Activated CD4-positive, alpha-beta T cell treated with anti-CD3 and anti-CD28 coated beads for 24 hours (primary cell): ENCODE measurements around the gene CDC14B.
A peak's percentile ranks its signal among the peaks of the same experiment; 100 is the strongest.

Source experiments
- DNase-seq, 2 donors: peaks; one replicate each; pipeline ENCODE4 v3.0.0-alpha.2; 2020; ENCODE audit warnings: low read depth in 2 of 2

The CDC14B gene

GRCh38 chr9:96502539-96503373 is 116.9 kb downstream of the CDC14B start:
- DNase-seq, result no peak

DNA sequence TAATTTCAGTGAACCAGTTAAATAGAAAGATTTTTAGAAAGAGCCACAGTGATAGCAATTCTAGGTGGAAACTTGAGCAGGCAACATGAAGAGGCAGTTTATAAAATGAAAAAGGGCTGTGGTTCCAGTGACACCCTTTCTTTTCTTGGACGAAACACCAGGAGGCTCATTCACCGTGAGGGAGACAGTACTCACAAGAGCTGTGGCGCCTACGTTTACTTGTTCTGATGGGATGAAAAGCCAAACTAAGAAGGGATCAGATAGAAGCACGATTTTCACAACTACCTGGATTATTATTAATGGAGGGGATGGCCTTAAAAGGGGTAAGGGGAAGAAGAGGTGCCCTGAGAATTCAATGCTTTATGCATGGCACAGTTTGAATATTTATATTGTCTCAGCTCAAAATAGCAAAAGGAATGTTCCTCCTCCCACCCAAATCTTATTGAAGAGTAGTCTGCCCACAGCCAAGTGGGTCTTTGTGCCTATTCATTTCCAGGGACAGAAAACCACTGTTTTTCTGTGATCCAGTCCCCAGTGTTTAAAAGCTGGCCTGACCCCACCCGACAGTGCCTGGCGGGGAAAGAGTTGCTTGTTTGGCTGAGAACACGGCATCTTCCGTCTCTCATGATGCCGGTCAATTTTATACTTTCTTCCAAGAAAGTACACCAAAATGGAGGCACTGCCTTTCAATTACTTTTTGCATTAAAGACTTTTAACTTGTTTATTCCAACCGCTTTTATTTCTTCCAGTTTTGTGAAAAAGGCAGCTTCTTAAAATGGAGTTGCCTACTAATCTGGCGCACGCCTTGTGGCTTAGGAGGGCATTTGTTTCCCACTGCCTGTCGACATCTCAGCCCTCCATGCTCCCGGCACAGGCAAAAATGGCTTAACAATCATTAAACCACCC is 117.8 kb downstream of the CDC14B start:
- no peak for DNase-seq

DNA sequence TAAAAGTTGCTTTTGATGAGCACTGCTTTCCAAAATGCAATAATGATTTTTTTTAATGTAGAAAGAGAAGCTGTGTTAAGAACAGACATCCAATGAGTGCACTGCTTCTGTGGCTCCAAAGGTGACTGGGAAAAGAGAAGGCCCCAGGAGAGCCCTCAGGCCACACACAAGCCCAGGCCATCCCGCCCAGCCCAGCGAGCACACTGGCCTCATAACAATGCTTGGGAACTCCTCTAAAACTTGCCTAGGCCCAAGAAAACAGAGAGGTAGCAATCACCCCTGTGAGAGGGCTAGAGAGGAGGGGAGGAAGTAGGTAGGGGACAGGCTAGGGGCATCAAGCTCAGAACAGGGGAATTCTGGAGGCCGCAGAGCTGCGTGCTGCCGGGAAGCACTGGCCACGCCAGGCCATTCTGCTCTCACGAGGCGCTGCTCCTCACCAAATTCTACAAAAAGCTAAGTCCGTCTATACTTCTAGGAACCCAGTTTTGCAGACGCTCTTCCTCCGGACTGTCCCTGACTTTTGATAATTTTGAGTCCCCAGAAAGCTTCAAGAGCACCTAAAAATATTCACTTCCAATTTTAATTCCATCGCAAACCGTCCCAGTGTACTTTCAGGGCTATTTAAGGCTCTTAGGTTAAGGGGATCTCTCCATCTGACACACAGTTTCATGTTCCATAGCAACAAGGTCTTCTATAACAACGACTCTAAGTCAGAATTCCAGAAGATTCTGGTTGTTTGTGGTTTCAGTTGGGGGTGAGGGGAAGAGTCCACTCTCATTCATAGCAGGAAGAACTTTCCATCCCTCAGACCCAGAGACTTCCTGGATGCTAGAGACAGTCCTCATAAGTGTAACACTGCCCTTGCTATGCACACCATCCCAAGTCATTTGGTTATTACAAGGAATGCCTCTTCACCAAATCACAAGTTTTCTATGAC is 118.7 kb downstream of the CDC14B start:
- DNase-seq, result no peak

DNA sequence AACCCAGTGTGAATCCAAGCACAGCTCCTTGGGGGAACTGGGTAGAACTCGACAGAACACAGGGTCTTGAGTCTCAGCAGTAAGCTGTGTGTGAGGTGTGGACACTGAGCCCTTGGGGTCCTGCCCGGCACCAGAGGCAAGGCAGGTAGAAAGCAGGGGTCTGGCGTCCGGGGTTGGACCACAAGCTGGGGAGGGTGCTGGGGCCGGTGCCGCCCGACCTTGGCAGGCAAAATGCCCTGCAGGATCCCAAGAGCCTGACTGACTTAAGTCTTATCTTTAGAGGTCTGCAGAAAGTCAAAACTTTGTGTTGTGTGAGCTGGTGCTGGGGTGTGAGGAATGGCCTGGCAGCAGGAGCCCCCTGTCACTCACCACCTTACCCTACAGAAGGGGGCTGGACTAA is 120.4 kb downstream of the CDC14B start:
- DNase-seq, result no peak

DNA sequence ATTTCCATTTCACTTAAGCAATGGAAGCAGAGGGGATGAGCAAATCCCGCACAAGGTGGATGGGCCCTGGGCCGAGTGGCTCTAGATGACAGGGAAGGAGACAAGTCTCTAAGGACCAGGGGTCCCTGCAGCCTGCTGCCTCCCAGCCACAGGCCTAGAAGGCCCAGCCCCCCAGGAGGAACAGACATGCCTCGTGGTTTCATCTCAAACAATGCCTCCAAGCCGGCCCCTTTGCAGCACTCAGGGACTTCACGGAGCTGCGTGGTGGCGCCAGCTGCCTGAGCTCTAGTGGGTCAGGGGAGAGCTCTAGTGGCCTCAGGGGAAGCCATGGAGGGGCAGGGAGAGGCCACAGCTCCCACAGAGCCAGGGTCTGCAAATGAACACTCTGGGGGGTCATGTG is 120.8 kb downstream of the CDC14B start:
- DNase-seq, result no peak

GRCh38 chr9:96497117-96497399 is 122.6 kb downstream of the CDC14B start:
- no peak for DNase-seq

DNA sequence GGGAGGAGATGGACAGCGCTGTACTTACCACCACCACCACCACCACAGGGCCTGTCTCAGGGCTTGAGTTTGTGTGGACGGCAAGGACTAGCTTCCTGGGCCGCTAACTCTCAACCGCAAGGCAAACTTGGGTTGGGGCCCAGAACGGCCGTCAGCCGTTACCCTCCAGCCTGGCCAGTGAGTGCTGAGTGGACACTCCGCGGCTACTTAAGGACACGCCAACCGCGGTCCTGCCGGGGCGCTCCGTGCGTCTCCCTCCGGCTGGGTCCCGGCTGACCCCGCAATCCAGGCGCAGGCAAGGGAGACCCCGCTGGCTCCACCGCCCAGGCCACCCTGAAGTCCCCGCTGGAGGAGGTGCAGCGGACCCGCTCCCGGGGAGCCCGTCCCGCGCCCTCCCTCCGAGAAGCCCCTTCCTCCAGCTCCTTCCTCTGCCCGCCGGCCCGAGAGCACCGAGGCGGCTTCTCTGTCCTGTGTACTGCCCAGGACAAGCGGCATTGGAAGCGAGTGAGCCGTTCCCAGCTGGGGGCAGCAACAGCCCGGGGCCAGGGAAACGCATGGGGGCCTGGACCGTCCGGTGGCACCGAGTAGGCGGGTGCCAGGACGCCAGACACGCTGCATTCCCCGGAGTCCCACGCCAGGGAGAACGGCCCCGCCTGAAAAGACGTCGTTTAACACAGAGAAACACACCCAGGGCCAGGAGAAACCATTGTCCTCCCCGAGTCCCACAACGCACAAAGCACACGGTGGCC is 123.1 kb downstream of the CDC14B start:
- DNase-seq, result no peak

DNA sequence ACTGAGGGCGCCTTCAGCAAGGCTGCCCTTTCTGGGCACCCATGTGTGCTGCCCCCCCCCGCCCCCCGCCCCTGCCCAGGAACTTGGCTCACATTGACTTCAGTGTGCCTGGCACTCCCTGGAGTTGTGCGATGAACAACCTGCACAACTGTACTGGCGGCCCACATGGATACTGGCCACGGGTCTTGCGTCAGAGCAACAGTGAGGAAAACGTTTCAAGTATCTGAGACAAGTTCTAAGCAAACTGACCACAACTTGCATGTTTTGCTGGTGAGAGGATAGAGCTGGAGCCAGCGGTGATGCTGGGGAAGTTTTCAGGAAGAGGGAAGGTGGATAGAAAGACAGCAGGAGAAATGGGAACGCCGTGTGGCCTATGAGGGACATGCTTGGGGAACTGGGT is 124.3 kb downstream of the CDC14B start:
- DNase-seq, result no peak

DNA sequence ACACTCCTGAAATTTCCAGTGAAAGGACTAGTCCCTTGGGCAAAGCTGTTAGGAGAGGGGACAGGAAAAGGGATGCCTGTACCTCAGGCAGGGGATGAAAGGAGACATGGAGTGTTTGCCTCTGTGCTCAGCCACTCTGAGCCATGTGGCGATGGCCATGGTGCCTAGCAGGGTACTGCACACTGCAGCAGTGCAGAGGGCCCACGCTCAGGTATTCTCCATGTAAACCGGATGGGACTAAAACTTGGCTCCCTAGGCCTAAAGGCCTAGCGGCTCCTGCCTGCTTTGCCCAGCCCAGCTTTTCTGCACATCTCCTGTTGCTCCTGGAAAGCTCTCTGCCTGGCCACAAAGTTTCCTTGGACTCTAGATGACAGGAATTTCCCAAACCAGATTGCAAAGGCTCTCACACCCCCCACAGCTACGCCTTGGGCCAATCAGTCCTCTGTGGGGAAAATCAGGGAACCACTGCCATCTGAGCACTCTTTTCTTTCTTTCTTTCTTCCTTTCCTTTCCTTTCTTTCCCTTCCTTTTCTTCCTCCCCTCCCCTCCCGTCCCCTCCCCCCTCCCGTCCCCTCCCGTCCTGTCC is 125.3 kb downstream of the CDC14B start:
- DNase-seq, result no peak

- DNase-seq, result no peak
Observed at GRCh38 chr9:96493757-96494156, 125.9 kb downstream of the CDC14B start.

- DNase-seq, result no peak
Observed at GRCh38 chr9:96492993-96493531, 126.6 kb downstream of the CDC14B start.

GRCh38 chr9:96491880-96492525 is 127.6 kb downstream of the CDC14B start:
- no peak for DNase-seq

GRCh38 chr9:96491079-96491879 is 128.4 kb downstream of the CDC14B start:
- peak in 1 of 2 donors; percentile 9 for DNase-seq

- no peak for DNase-seq
Observed at GRCh38 chr9:96490534-96491078, 129.0 kb downstream of the CDC14B start.

DNA sequence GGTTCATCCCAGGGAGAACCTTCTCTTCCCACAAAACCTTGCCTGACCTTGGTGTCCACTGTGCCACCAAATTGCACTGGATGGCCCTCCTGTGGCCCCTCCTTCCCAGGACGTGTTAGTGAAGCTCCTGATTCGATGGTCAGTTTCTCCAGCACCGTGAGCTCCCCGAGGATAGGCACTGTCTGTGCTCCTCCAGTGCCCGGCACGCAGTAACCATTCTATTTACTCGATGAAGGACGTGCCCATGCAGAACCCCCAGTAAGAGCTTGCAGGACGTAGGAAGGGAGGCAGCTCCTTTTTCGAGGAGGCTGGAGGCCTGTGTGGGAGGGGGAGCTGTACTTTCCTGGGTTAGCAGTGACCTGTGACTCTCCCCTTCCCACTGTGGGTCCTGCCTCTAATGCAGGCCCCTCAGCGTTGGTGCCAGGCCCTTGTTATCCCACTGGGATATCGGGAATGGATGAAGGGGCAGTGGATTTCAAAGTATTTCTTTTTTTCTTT is 130.1 kb downstream of the CDC14B start:
- DNase-seq, result no peak

GRCh38 chr9:96487949-96488348 is 131.7 kb downstream of the CDC14B start:
- no peak for DNase-seq

GRCh38 chr9:96487029-96487396 is 132.6 kb downstream of the CDC14B start:
- DNase-seq, result no peak

GRCh38 chr9:96486386-96487028 is 133.1 kb downstream of the CDC14B start:
- DNase-seq, result no peak
